ENCODE results near the gene SLC35C1. TPM values are rescaled to one million over a fixed set of nuclear protein-coding genes. Genes with fewer than 3 reads are reported as not detected.
A peak's percentile ranks its signal among the peaks of the same experiment; 100 is the strongest.

SLC35C1 gene
- total and polyA plus RNA-seq, 9 of the 15 experiments (the other 6 are each of a cell fraction or from before 2014, with no cell fraction given), result 0.65 to 13.1 (median 2.4) TPM

- 0% methylated on average over 16 of the region's 16 CpGs for WGBS (ENCODE audit: insufficient coverage, low coverage, missing lambda C conversion rate)
- ATAC-seq, result peak; percentile 85
- CTCF ChIA-PET (ENCODE audit: low intra/inter-chr PET ratio), result no interaction called here
- TF ChIP-seq KAT8 (IDR thresholded peaks at IDR 0.05; ENCODE audit: low read depth), result no peak
- 0 out of 2 replicates have a peak, but pooled peaks have one; percentile 27 for TF ChIP-seq ETS1 (conservative IDR thresholded peaks at IDR 0.05; ENCODE audit: control insufficient read depth, low read depth, low read length)
- 0 out of 4 replicates have a peak, but pooled peaks of 1 of the 2 experiments have one; percentile 35 for TF ChIP-seq SRF (CRISPR knock-in tag; IDR thresholded peaks at IDR 0.05)
- TF ChIP-seq HES1 (IDR thresholded peaks at IDR 0.05; ENCODE audit: low read depth), result no peak
- 0 out of 2 replicates have a peak, but pooled peaks have one; percentile 23 for TF ChIP-seq ARID1B (IDR thresholded peaks at IDR 0.05)
- TF ChIP-seq ZBTB7A (IDR thresholded peaks at IDR 0.05; ENCODE audit: borderline replicate concordance, control insufficient read depth, low read depth, low read length), result peak; percentile 55; the same call in 1 of the 2 replicates
- peak in 2 of 3 experiments; percentile 21 for TF ChIP-seq YY1 (IDR thresholded peaks at IDR 0.05; ENCODE audit: borderline replicate concordance in 1 of 3, control insufficient read depth in 1 of 3, extremely low read depth in 1 of 3, insufficient read depth in 3 of 3, insufficient read length in 1 of 3, insufficient replicate concordance in 2 of 3, low read depth in 1 of 3, low read length in 2 of 3)
- 0 out of 2 replicates have a peak, but pooled peaks have one; percentile 13 for TF ChIP-seq CBFB (CRISPR knock-in tag; IDR thresholded peaks at IDR 0.05)
- peak in 1 of 2 experiments; percentile 54; a peak in 2 of 4 replicates for TF ChIP-seq SIN3A (IDR thresholded peaks at IDR 0.05; ENCODE audit: borderline replicate concordance in 2 of 2, control insufficient read depth in 1 of 2, low read depth in 2 of 2, low read length in 2 of 2)
- peak; percentile 20; the same call in 1 of the 2 replicates for TF ChIP-seq EGR1 (conservative IDR thresholded peaks at IDR 0.05)
- TF ChIP-seq ZNF551 (CRISPR knock-in tag; IDR thresholded peaks at IDR 0.05), result no peak
- peak in 1 of 2 experiments; percentile 59 for TF ChIP-seq E2F6 (IDR thresholded peaks at IDR 0.05; ENCODE audit: borderline replicate concordance in 1 of 2, extremely low read depth in 1 of 2, insufficient read depth in 1 of 2, insufficient read length in 1 of 2, low read depth in 1 of 2, low read length in 1 of 2, poor library complexity in 1 of 2, severe bottlenecking in 1 of 2)
- 0 out of 2 replicates have a peak, but pooled peaks have one; percentile 9 for TF ChIP-seq TEAD4 (IDR thresholded peaks at IDR 0.05; ENCODE audit: low read length)
- TF ChIP-seq TEAD4 (CRISPR knock-in tag; IDR thresholded peaks at IDR 0.05; ENCODE audit: borderline replicate concordance), result no peak
- TF ChIP-seq U2AF2 (optimal IDR thresholded peaks at IDR 0.05; ENCODE audit: low read depth, low read length), result no peak
- TF ChIP-seq ETV1 (tag; conservative IDR thresholded peaks at IDR 0.05; ENCODE audit: low read depth), result peak; percentile 35; the same call in 1 of the 2 replicates
These were observed 43.0 kb downstream of the SLC35C1 start for GRCh38 chr11:45847911-45848316.

More at GRCh38 chr11:45847911-45848316, 43.0 kb downstream of the SLC35C1 start:
- no TSS peak for BruUV-seq (replicated peaks)
- Histone ChIP-seq H3K79me2 (ENCODE audit: control insufficient read depth, insufficient read depth, low read length) (peaks cover 54% of the 10 kb centered on the region), H2AFZ (ENCODE audit: low read depth, low read length) (peak overlapping the region; percentile 92), H3K27me3 (ENCODE audit: control insufficient read depth in 2 of 2, insufficient read depth in 2 of 2, low read length in 2 of 2) (no peaks in the 10 kb centered on the region), H3K9ac (ENCODE audit: insufficient read depth in 1 of 2, low read depth in 2 of 2, low read length in 2 of 2) (peak overlapping the region; percentile 88 to 99), H3K9me1 (ENCODE audit: control insufficient read depth, insufficient read depth, low read length) (no peaks in the 10 kb centered on the region), H3K4me2 (ENCODE audit: insufficient read depth, low read length) (peak overlapping the region; percentile 99), H3K4me3 (peak overlapping the region; percentile 100), H3K4me1 (replicated peaks in 1 of 2; ENCODE audit: control insufficient read depth in 2 of 2, insufficient read depth in 2 of 2, low read length in 2 of 2) (peaks cover 14 to 20% of the 10 kb centered on the region in 2 experiments), H3K36me3 (ENCODE audit: control insufficient read depth, insufficient read depth, low read length) (peaks cover 18% of the 10 kb centered on the region; the same call in 2 of the 3 replicates), H3K9me3 (replicated peaks; ENCODE audit: control insufficient read depth, insufficient read depth, low read depth, low read length) (no peaks in the 10 kb centered on the region), H3K27ac (ENCODE audit: extremely low read depth, low read depth, low read length) (peak overlapping the region; percentile 88), H4K20me1 (replicated peaks; ENCODE audit: control insufficient read depth, insufficient read depth, low read length) (peaks cover 29% of the 10 kb centered on the region)
- POLR2A ChIA-PET, result interaction anchor here (1.1 to 2.1 kb wide), 4 partner anchors 14 to 42 kb away, joined by 3 to 7 read pairs (median 5); no protein-coding TSS in a partner anchor
- in situ Hi-C loops (cut with MboI), result no loop called here
- DNase-seq (ENCODE audit: extremely low read depth in 1 of 4, low spot score in 3 of 4), result peak; percentile 64 to 88 (median 72)
- intact Hi-C loops (cut with micrococcal nuclease), result loop anchor here (5.0 kb wide), 1 partner anchor 41 kb away; the partner anchor contains the start of gene SLC35C1
- FAIRE-seq, result peak; percentile 60

All from K562 (cell line).